ENCODE measurements around the gene DNM1. TPM values are rescaled to one million over a fixed set of nuclear protein-coding genes. Genes with fewer than 3 reads are reported as not detected.
A peak's percentile ranks its signal among the peaks of the same experiment; 100 is the strongest.

DNM1 gene
- total RNA-seq, 2 experiments from 2014 or later, result 0.37 to 0.58 TPM

GRCh38 chr9:128190013-128190412 lies 13.2 kb upstream of the DNM1 start:
- Mint-ChIP-seq H3K4me1 (peaks cover 26% of the 10 kb centered on the region), H3K27ac (peak overlapping the region; percentile 72), H3K9me3 (no peaks in the 10 kb centered on the region), H3K4me3 (peak overlapping the region; percentile 89), H3K27me3 (no peaks in the 10 kb centered on the region), H3K36me3 (peaks cover 24% of the 10 kb centered on the region)
- DNase-seq, result no peak

GRCh38 chr9:128190516-128191405 lies 12.4 kb upstream of the DNM1 start:
- no peaks in the 10 kb centered on the region for H3K27me3 Mint-ChIP-seq
- DNase-seq, result no peak
- peaks cover 20% of the 10 kb centered on the region for H3K36me3 Mint-ChIP-seq

GRCh38 chr9:128191406-128192046 lies 11.7 kb upstream of the DNM1 start, which contains the start of gene CIZ1:
CIZ1 (minus strand) TSS chr9:128191572; CDS start chr9:128190857, 715 bp downstream.
- H3K27ac Mint-ChIP-seq, result peak within 1 kb of the TSS; percentile 78
- H3K36me3 Mint-ChIP-seq, result peaks cover 18% of the 10 kb centered on the region
- H3K4me3 Mint-ChIP-seq, result peak within 1 kb of the TSS; percentile 89
- no peaks in the 10 kb centered on the region for H3K27me3 Mint-ChIP-seq
- peaks cover 24% of the 10 kb centered on the region for H3K4me1 Mint-ChIP-seq
- DNase-seq, result peak; percentile 83
- H3K9me3 Mint-ChIP-seq, result no peaks in the 10 kb centered on the region

More at GRCh38 chr9:128190516-128191405, 12.4 kb upstream of the DNM1 start:
- no peaks in the 10 kb centered on the region for H3K9me3 Mint-ChIP-seq
- peak overlapping the region; percentile 89 for H3K4me3 Mint-ChIP-seq
- peaks cover 26% of the 10 kb centered on the region for H3K4me1 Mint-ChIP-seq
- H3K27ac Mint-ChIP-seq, result peak overlapping the region; percentile 78

- Mint-ChIP-seq H3K4me3 (peak overlapping the region; percentile 29), H3K27me3 (no peaks in the 10 kb centered on the region), H3K36me3 (peaks cover 16% of the 10 kb centered on the region), H3K4me1 (peaks cover 24% of the 10 kb centered on the region), H3K9me3 (no peaks in the 10 kb centered on the region), H3K27ac (no peak overlapping the region)
- peak; percentile 70 for DNase-seq
These were observed 10.4 kb upstream of the DNM1 start for GRCh38 chr9:128192601-128193371.

- no peak overlapping the region for H3K4me3 Mint-ChIP-seq
- H3K9me3 Mint-ChIP-seq, result no peaks in the 10 kb centered on the region
- H3K27ac Mint-ChIP-seq, result no peak overlapping the region
These were observed 9.6 kb upstream of the DNM1 start for GRCh38 chr9:128193469-128194096.

GRCh38 chr9:128201441-128202369 lies 1.5 kb upstream of the DNM1 start:
- no peak for DNase-seq
- Mint-ChIP-seq H3K9me3 (no peaks in the 10 kb centered on the region), H3K27me3 (peaks cover 21% of the 10 kb centered on the region), H3K4me3 (no peak overlapping the region), H3K27ac (no peak overlapping the region), H3K36me3 (no peaks in the 10 kb centered on the region), H3K4me1 (peaks cover 16% of the 10 kb centered on the region)

More at GRCh38 chr9:128193469-128194096, 9.6 kb upstream of the DNM1 start:
- Mint-ChIP-seq H3K27me3 (no peaks in the 10 kb centered on the region), H3K4me1 (peaks cover 20% of the 10 kb centered on the region), H3K36me3 (peaks cover 10% of the 10 kb centered on the region)
- DNase-seq, result no peak

GRCh38 chr9:128202648-128203023 lies 543 bp upstream of the DNM1 start:
- no peaks in the 10 kb centered on the region for H3K9me3 Mint-ChIP-seq
- H3K4me3 Mint-ChIP-seq, result peak overlapping the region; percentile 57
- peaks cover 21% of the 10 kb centered on the region for H3K27me3 Mint-ChIP-seq

GRCh38 chr9:128203707-128204551 lies 750 bp downstream of the DNM1 start:
- Mint-ChIP-seq H3K4me3 (peak overlapping the region; percentile 56), H3K27ac (no peak overlapping the region), H3K27me3 (peaks cover 21% of the 10 kb centered on the region), H3K36me3 (no peaks in the 10 kb centered on the region), H3K4me1 (peaks cover 16% of the 10 kb centered on the region), H3K9me3 (no peaks in the 10 kb centered on the region)
- no peak for DNase-seq

More at GRCh38 chr9:128202648-128203023, 543 bp upstream of the DNM1 start:
- H3K27ac Mint-ChIP-seq, result peak overlapping the region; percentile 70
- DNase-seq, result no peak
- H3K36me3 Mint-ChIP-seq, result no peaks in the 10 kb centered on the region
- peaks cover 16% of the 10 kb centered on the region for H3K4me1 Mint-ChIP-seq

- H3K27ac Mint-ChIP-seq, result no peak overlapping the region
- peaks cover 16% of the 10 kb centered on the region for H3K4me1 Mint-ChIP-seq
- no peak overlapping the region for H3K4me3 Mint-ChIP-seq
- H3K36me3 Mint-ChIP-seq, result no peaks in the 10 kb centered on the region
- DNase-seq, result no peak
- H3K27me3 Mint-ChIP-seq, result peaks cover 21% of the 10 kb centered on the region
- no peaks in the 10 kb centered on the region for H3K9me3 Mint-ChIP-seq
These were observed 1.7 kb downstream of the DNM1 start for GRCh38 chr9:128204858-128205257.

- H3K4me1 Mint-ChIP-seq, result peaks cover 16% of the 10 kb centered on the region
- no peak for DNase-seq
- no peaks in the 10 kb centered on the region for H3K36me3 Mint-ChIP-seq
- H3K4me3 Mint-ChIP-seq, result no peak overlapping the region
- peaks cover 21% of the 10 kb centered on the region for H3K27me3 Mint-ChIP-seq
- H3K27ac Mint-ChIP-seq, result no peak overlapping the region
- no peaks in the 10 kb centered on the region for H3K9me3 Mint-ChIP-seq
These were observed 2.2 kb downstream of the DNM1 start for GRCh38 chr9:128205296-128205944.

- Mint-ChIP-seq H3K36me3 (no peaks in the 10 kb centered on the region), H3K9me3 (no peaks in the 10 kb centered on the region), H3K27me3 (peaks cover 21% of the 10 kb centered on the region), H3K27ac (no peak overlapping the region), H3K4me1 (peaks cover 16% of the 10 kb centered on the region), H3K4me3 (no peak overlapping the region)
- DNase-seq, result no peak
These were observed 3.3 kb downstream of the DNM1 start for GRCh38 chr9:128206484-128206883.

GRCh38 chr9:128206916-128207910 lies 4.0 kb downstream of the DNM1 start:
- peaks cover 12% of the 10 kb centered on the region for H3K4me1 Mint-ChIP-seq
- no peaks in the 10 kb centered on the region for H3K9me3 Mint-ChIP-seq
- H3K27ac Mint-ChIP-seq, result no peak overlapping the region
- DNase-seq, result no peak
- peaks cover 23% of the 10 kb centered on the region for H3K27me3 Mint-ChIP-seq
- no peaks in the 10 kb centered on the region for H3K36me3 Mint-ChIP-seq
- H3K4me3 Mint-ChIP-seq, result no peak overlapping the region
